HepG2 (cell line): Measurements from ENCODE around the gene LRIG3. TPM values are rescaled to one million over a fixed set of nuclear protein-coding genes. Genes with fewer than 3 reads are reported as not detected.
A peak's percentile ranks its signal among the peaks of the same experiment; 100 is the strongest.

Source experiments
- ATAC-seq: fragments of 200-7000 bp; cut with Tn5 transposase; 3 replicates; pipeline ENCODE4 v1.9.1; 2020; ENCODE audit warnings: mild to moderate bottlenecking, moderate library complexity
- BruUV-seq: library from RNA; stranded (reverse); fragments of 400-500 nt; replicated peaks from 2 replicates; lab custom pipeline; 2021; lab: Mats Ljungman, UMichigan
- CTCF ChIA-PET: fragments of 300-600 bp; formaldehyde crosslinking; extraction: SDS; loops from one replicate; lab custom pipeline; 2021; ENCODE audit warnings: low total read pairs, inconsistent platforms, low intra/inter-chr PET ratio; lab: Yijun Ruan, JAX
- POLR2A ChIA-PET: fragments of 350-600 bp; sonication (Branson Sonifier 250); formaldehyde crosslinking; loops from one replicate; lab custom pipeline; 2020; ENCODE audit warnings: antibody characterized with exemption, inconsistent platforms; lab: Yijun Ruan, JAX
- DNase-seq: peaks from one replicate; pipeline ENCODE4 v3.0.0-alpha.2; 2015; ENCODE audit warnings: low spot score
- FAIRE-seq: peaks from 3 replicates; lab custom pipeline; 2011; peaks lifted over from hg19 to GRCh38; lab: Jason Lieb, UNC
- H2AFZ ChIP-seq: one replicate; pipeline ENCODE4 v1.6.1; 2011; ENCODE audit warnings: low read length, inconsistent platforms
- H3K27ac ChIP-seq: fragments of 300-600 bp; 3 replicates; pipeline ENCODE4 v1.8.0; 2011; ENCODE audit warnings: mixed run types, mild to moderate bottlenecking, mixed read lengths, low read length, inconsistent platforms; ENCODE audit not compliant: insufficient read depth; ENCODE audit errors: extremely low read length
- H3K27me3 ChIP-seq, 2 experiments: fragments of 200-600 bp in 1 of 2; 2 replicates in 1 of 2; 3 replicates in 1 of 2; pipeline versions ENCODE4 v1.6.0 to v1.8.0; 2011; ENCODE audit warnings: low read length in 2 of 2, mild to moderate bottlenecking in 2 of 2, moderate library complexity in 2 of 2, inconsistent platforms in 1 of 2; ENCODE audit not compliant: insufficient read depth in 2 of 2, control insufficient read depth in 1 of 2
- H3K36me3 ChIP-seq, 2 experiments: fragments of 200-600 bp in 1 of 2; replicated peaks in 1 of 2; 2 replicates in 1 of 2; 3 replicates in 1 of 2; pipeline versions ENCODE4 v1.5.1 to v1.8.0; 2011; ENCODE audit warnings: low read length in 2 of 2, inconsistent platforms in 1 of 2; ENCODE audit not compliant: insufficient read depth in 2 of 2, control insufficient read depth in 1 of 2
- H3K4me1 ChIP-seq: 2 replicates; pipeline ENCODE4 v1.5.1; 2012; ENCODE audit warnings: low read length, inconsistent platforms; ENCODE audit not compliant: insufficient read depth
- H3K4me2 ChIP-seq: 2 replicates; pipeline ENCODE4 v1.6.0; 2011; ENCODE audit warnings: low read depth, low read length, inconsistent platforms
- H3K4me3 ChIP-seq, 3 experiments: fragments of 200-600 bp in 1 of 3; sonication (generic), shearing (Covaris generic) in 1 of 3; replicated peaks in 1 of 3; 2 replicates each; pipeline ENCODE4 v1.5.1; 2011 to 2016; ENCODE audit warnings: low read length in 3 of 3, inconsistent platforms in 2 of 3, low read depth in 2 of 3, mild to moderate bottlenecking in 2 of 3, control low read depth in 1 of 3, mixed read lengths in 1 of 3; ENCODE audit not compliant: insufficient read depth in 1 of 3
- H3K79me2 ChIP-seq: one replicate; pipeline ENCODE4 v1.6.1; 2011; ENCODE audit warnings: low read length, inconsistent platforms; ENCODE audit not compliant: insufficient read depth
- H3K9ac ChIP-seq: 2 replicates; pipeline ENCODE4 v1.6.0; 2011; ENCODE audit warnings: mild to moderate bottlenecking, low read depth, low read length, inconsistent platforms; ENCODE audit not compliant: insufficient read depth
- H3K9me3 ChIP-seq: 2 replicates; pipeline ENCODE4 v1.5.1; 2012; ENCODE audit warnings: mild to moderate bottlenecking, low read length
- H4K20me1 ChIP-seq: 2 replicates; pipeline ENCODE4 v1.6.0; 2011; ENCODE audit warnings: inconsistent platforms, mild to moderate bottlenecking, low read length, moderate library complexity; ENCODE audit not compliant: insufficient read depth
- CTCF ChIP-seq: sonication (generic); formaldehyde crosslinking; IDR thresholded peaks from 2 replicates; pipeline ENCODE4 v1.5.0; 2020; ENCODE audit warnings: mild to moderate bottlenecking, missing genetic modification reagents, moderate library complexity
- FOXC1 ChIP-seq: sonication (generic); formaldehyde crosslinking; IDR thresholded peaks from 2 replicates; pipeline ENCODE4 v1.8.0; 2022; ENCODE audit warnings: mild to moderate bottlenecking, missing genetic modification reagents, borderline replicate concordance
- GPN1 ChIP-seq: sonication (generic); formaldehyde crosslinking; IDR thresholded peaks from 2 replicates; pipeline ENCODE4 v1.5.1; 2020; ENCODE audit warnings: missing genetic modification reagents, borderline replicate concordance
- NCOA1 ChIP-seq: sonication (generic); formaldehyde crosslinking; IDR thresholded peaks from 2 replicates; pipeline ENCODE4 v1.9.0; 2021; ENCODE audit warnings: missing genetic modification reagents
- RBFOX2 ChIP-seq: fragments of 200-400 bp; formaldehyde crosslinking; IDR thresholded peaks from 2 replicates; pipeline ENCODE4 v1.6.1; 2017; ENCODE audit warnings: low read depth, mild to moderate bottlenecking, low read length
- THAP7 ChIP-seq: sonication (generic); formaldehyde crosslinking; IDR thresholded peaks from 2 replicates; pipeline ENCODE4 v1.8.1; 2023; ENCODE audit warnings: mild to moderate bottlenecking, missing genetic modification reagents
- ZHX2 ChIP-seq, 2 experiments: sonication (generic) in 1 of 2; formaldehyde crosslinking in 1 of 2; IDR thresholded peaks; 2 replicates each; pipeline versions ENCODE4 v1.6.1 to v1.9.0; 2014 to 2022; ENCODE audit warnings: antibody characterized with exemption in 1 of 2, borderline replicate concordance in 1 of 2, inconsistent platforms in 1 of 2, low read depth in 1 of 2, missing genetic modification reagents in 1 of 2
- ZNF230 ChIP-seq: sonication (generic); formaldehyde crosslinking; IDR thresholded peaks from 2 replicates; pipeline ENCODE4 v1.4.0; 2020; ENCODE audit warnings: mild to moderate bottlenecking, missing genetic modification reagents
- ZNF414 ChIP-seq: sonication (generic); formaldehyde crosslinking; IDR thresholded peaks from 2 replicates; pipeline ENCODE4 v1.5.0; 2020; ENCODE audit warnings: missing genetic modification reagents
- ZNF431 ChIP-seq: sonication (generic); formaldehyde crosslinking; IDR thresholded peaks from 2 replicates; pipeline ENCODE4 v1.9.0; 2022; ENCODE audit warnings: missing genetic modification reagents, low read depth, mild to moderate bottlenecking, borderline replicate concordance
- ZNF709 ChIP-seq: sonication (generic); formaldehyde crosslinking; IDR thresholded peaks from 2 replicates; pipeline ENCODE4 v1.5.0; 2020; ENCODE audit warnings: mild to moderate bottlenecking, missing genetic modification reagents
- WGBS: methylation state at CpG from one replicate; pipeline ENCODE4 v1.1.6; 2017; ENCODE audit warnings: low lambda C conversion rate; 5-methylcytosine and 5-hydroxymethylcytosine counted together
- in situ Hi-C: cut with HindIII; loops from 2 replicates; pipeline ENCODE4 v1.10.0; 2017; ENCODE audit warnings: low pct_unique_long_range_greater_than_20kb; ENCODE audit not compliant: extremely low pct_ligation_motif_present
- intact Hi-C: fragments of 100-400 bp; cut with micrococcal nuclease; formaldehyde crosslinking; loops from one replicate; pipeline ENCODE4 v1.10.0; 2022; ENCODE audit not compliant: unreplicated experiment
- polyA plus RNA-seq, 8 experiments: library from polyadenylated mRNA; depleted of rRNA in 3 of 8; stranded (reverse) in 7 of 8; unstranded in 1 of 8; fragments of >200 nt; fragmentation: Illumina TruSeq in 4 of 8; extraction: Trizol in 4 of 8; gene quantifications; 2 replicates each; pipeline versions ENCODE4 v1.2.1 to v1.2.3, GENCODE V29; 2011 to 2016; ENCODE audit warnings: low read depth in 4 of 8, missing spikeins in 1 of 8, mixed read lengths in 1 of 8; ENCODE audit not compliant: insufficient read depth in 1 of 8
- total RNA-seq, 5 experiments: library from RNA; depleted of rRNA; stranded (reverse); fragments of >200 nt; fragmentation: Illumina TruSeq; extraction: Trizol; gene quantifications; 2 replicates each; pipeline ENCODE4 v1.2.3, GENCODE V29; 2016; ENCODE audit warnings: low read depth in 1 of 5

Gene LRIG3
- total and polyA plus RNA-seq, 2 of the 13 experiments (the other 11 are each of a cell fraction or from before 2014, with no cell fraction given) = 7.7 to 17.4 TPM

GRCh38 chr12:58860056-58860787 is 60.1 kb downstream of the LRIG3 start (continued):
- peak; percentile 15; the same call in 1 of the 2 replicates for TF ChIP-seq CTCF (CRISPR knock-in tag)
- TF ChIP-seq THAP7 = no peak
- no peak for TF ChIP-seq NCOA1 (CRISPR knock-in tag)
- TF ChIP-seq RBFOX2 = no peak
- TF ChIP-seq ZNF431 (CRISPR knock-in tag) = no peak
- TF ChIP-seq, all 625 proteins: peak for 4

GRCh38 chr12:58858030-58858429 is 62.3 kb downstream of the LRIG3 start:
- Histone ChIP-seq H3K27me3 (no peaks in the 10 kb centered on the region; a peak in 1 of 5 replicates), H3K36me3 (no peaks in the 10 kb centered on the region), H3K9ac (no peak overlapping the region), H2AFZ (no peak overlapping the region), H4K20me1 (no peaks in the 10 kb centered on the region), H3K4me1 (peaks cover 9% of the 10 kb centered on the region), H3K79me2 (no peaks in the 10 kb centered on the region), H3K27ac (no peak overlapping the region), H3K4me2 (no peak overlapping the region)
- BruUV-seq = no TSS peak
- intact Hi-C loops (no loop called here), in situ Hi-C loops (no loop called here)
- CTCF ChIA-PET = no interaction called here
- POLR2A ChIA-PET = no interaction called here
- WGBS = 68% methylated on average over 5 of the region's 5 CpGs
- no peak for FAIRE-seq
- TF ChIP-seq ZHX2 (IDR thresholded peaks at IDR 0.05; ENCODE audit: low read depth) = no peak
- TF ChIP-seq ZHX2 (CRISPR knock-in tag; IDR thresholded peaks at IDR 0.05; ENCODE audit: borderline replicate concordance) = no peak
- no peak for TF ChIP-seq ZNF709
- TF ChIP-seq FOXC1 (CRISPR knock-in tag) = no peak
- no peak for TF ChIP-seq ZNF230 (CRISPR knock-in tag)
- TF ChIP-seq ZNF414 (CRISPR knock-in tag) = no peak
- TF ChIP-seq GPN1 = no peak
- TF ChIP-seq, all 625 proteins: peak for 0
- Histone ChIP-seq H3K4me3 (no peak overlapping the region), H3K9me3 (no peaks in the 10 kb centered on the region)
- DNase-seq (no peak), ATAC-seq (no peak)
